ENCODE data around the gene NDUFAF8.
A peak's percentile ranks its signal among the peaks of the same experiment; 100 is the strongest.

Gene NDUFAF8

GRCh38 chr17:81238815-81239713 lies at the start of gene NDUFAF8, which contains the start of gene TEPSIN:
TSS of gene NDUFAF8 (plus strand) at chr17:81239318. CDS start at chr17:81239364, 46 bp downstream.
TSS of gene TEPSIN (minus strand) at chr17:81239055. CDS start at chr17:81239033, 22 bp downstream.
- peak; percentile 100 for DNase-seq

DNA sequence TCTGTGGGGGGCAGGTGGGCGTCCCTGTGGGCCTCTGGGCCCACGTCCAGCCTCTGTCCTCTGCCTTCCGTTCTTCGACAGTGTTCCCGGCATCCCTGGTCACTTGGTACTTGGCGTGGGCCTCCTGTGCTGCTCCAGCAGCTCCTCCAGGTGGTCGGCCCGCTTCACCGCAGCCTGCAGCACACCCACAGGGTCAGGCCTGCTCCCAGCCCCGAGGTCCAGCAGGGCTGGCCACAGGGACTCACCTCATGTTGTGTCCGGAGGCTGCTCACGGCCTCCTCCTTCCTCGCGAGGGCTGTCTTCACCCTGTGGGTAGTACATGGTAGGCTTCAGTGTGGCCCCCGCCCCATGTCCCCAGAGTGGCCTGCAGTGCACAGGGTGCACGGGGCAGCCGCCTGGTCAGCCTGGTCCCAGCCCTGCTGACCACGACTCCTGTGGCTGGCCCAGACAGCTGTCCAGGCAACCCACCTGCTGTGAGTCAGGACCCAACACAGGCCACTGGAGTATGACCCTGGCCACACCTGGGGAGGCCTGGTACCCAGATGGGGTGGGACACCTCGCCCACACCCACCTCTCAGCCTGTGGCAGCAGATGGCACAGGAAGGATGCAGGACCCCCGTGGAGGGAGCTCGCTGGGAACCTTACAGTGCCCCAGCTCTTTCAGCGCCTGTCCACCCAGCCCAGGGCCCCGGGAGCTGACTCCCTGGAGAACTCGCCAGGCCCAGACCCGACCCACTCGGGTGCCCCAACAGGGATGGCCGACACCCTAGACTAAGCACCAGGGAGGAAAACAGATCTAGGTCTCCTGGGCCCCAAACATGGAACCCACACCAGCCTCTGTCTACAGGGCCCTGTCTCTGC lies 49.2 kb upstream of the NDUFAF8 start:
- peak; percentile 40 for DNase-seq

- no peak for DNase-seq
Measured at GRCh38 chr17:81190591-81190990, 48.5 kb upstream of the NDUFAF8 start.

DNA sequence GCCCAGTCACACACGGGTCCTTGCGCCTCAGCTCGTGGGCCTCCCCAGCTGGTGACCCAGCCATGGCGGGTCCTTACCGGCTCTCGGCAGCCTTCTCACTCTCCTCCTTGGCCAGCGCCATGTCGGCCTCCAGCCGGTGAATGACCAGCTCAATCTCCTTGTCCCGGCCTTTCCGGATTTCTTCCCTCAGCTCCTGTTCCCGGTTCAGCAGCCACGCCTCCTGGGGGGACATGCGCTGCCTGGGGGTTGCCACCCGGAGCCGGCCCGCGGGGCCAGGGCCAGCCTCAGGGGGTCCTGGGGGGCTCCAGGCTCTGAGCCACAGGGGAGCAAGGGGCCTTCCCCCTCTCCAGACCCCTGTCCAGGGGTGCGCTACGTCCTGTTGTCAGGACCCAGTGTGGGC lies 48.0 kb upstream of the NDUFAF8 start:
- no peak for DNase-seq

DNA sequence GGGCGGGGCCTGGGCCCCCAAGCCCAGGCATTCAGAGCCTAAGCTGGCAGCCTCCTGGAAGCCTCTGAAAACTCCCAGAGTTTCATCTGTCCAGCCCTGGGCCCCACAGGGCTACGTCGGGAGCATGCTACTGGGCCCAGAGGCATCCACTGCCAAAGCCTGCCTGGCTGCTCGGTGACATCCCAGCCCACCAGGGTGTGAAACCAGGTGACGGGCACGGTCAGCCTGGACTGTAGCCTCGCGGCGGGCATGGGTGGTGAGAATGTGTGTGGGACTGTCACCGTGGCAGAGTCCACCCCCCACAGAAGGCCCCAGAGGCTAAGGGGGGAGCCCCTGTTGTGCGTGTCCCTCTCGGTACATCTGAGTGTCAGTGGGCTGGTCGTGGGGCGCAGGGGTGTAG lies 47.5 kb upstream of the NDUFAF8 start:
- no peak for DNase-seq

- DNase-seq, result no peak
Measured at GRCh38 chr17:81192386-81193050, 46.6 kb upstream of the NDUFAF8 start.

- no peak for DNase-seq
Measured at GRCh38 chr17:81193051-81193410, 46.1 kb upstream of the NDUFAF8 start.

DNA sequence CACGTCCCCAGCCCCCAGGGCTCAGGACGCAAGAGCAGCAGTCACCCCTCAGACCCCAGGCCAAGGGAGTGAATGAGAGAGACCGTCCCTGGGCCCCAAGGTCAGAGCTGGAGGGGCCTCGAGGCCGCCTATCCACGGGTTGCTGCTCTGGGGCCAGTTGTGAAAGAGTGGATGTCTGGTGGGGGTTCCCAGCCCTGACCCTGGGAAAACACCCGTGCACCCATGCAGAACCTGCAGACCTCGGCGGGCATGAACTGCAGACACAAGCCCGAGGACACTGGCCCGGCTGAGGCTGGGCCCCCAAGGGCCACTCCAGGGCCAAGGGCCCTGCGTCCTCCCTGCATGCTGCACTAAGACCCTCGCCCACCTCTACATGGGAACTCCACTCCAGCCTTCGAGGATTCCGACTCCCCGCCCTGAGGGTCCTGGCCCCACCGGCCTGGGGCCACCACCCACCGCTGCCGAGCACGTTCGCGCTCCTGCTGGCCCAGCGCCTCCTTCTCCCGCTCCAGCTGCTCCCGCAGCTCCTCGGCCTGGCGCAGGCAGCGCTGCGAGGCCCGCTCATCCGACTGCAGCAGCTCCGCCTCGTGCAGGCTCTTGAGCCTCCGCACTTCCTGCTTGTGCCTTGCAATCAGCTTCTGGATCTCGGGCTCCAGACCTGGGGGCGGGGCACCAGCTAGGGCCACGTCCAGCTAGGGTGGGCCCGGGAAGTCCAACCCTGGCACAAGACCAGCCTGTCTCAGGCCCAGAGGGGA lies 45.5 kb upstream of the NDUFAF8 start:
- DNase-seq, result no peak

DNA sequence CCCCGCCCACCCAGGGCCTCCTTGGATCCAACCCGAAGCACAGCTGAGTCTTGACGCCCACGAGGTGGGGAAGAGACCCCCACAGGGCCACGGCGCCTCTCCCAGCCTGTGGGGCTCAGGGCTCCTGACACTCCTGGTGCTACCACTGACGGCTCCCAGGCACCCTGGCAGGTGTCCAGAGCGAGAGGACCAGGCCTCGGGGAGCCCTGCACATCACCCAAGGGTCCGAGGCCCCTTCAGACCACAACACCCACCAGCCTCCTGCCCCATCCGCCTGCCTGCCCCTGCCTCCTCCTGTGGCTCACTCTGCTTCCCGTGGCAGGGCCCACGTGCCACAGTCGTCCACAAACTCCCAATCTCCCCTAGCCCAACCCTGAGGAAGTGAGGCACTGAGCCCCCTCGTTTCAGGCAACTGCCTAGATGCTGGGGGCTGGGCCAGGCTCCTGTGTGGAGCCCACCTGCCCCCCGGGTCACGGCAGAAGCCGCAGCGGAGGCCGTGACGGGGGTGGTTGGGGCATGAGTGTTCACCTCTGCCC lies 44.8 kb upstream of the NDUFAF8 start:
- no peak for DNase-seq

GRCh38 chr17:81194941-81195901 lies 43.9 kb upstream of the NDUFAF8 start:
- no peak for DNase-seq

DNA sequence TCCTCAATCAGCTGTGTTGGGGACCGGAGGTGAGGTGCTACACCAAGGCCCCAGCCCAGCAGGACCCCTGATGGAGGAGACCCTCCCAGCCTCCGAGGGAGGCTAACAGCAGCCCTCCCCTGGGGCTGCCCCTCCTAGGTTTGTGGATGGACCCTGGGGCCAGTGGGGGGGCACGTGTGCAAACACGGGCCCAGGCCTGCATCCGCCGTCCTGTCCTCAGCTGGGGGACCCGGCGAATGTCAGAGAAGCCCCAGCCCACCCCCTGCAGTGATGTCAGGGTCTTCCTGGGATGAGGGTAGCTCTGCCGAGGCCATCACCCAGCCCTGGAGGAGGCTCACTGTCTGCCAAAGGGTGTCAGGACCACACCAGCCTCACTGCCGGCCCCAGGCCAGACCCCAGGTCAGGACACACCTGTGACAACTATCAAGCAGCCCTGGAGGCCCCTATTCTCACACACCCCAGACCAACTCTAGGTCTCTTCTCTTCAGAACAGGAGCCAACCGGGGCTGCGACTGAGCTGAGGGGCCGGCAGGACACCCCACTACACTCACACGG lies 43.1 kb upstream of the NDUFAF8 start:
- DNase-seq, result no peak

GRCh38 chr17:81196505-81197408 lies 42.4 kb upstream of the NDUFAF8 start:
- DNase-seq, result no peak

- DNase-seq, result no peak
Measured at GRCh38 chr17:81197409-81197795, 41.7 kb upstream of the NDUFAF8 start.

- no peak for DNase-seq
Measured at GRCh38 chr17:81197831-81198490, 41.2 kb upstream of the NDUFAF8 start.

GRCh38 chr17:81198826-81199481 lies 40.2 kb upstream of the NDUFAF8 start:
- no peak for DNase-seq

GRCh38 chr17:81199482-81199830 lies 39.7 kb upstream of the NDUFAF8 start:
- no peak for DNase-seq

- DNase-seq, result no peak
Measured at GRCh38 chr17:81200201-81200600, 38.9 kb upstream of the NDUFAF8 start.

Data from DMS53 (cell line).